Heart right ventricle (tissue), 16 donors: ENCODE measurements around the gene HES7. TPM values are rescaled to one million over a fixed set of nuclear protein-coding genes. Genes with fewer than 3 reads are reported as not detected.

Experiments
- ATAC-seq, 8 donors: fragments of 200-7000 bp; cut with Tn5 transposase; one replicate each; pipeline ENCODE4 v1.9.1; 2020; ENCODE audit warnings: mild to moderate bottlenecking in 8 of 8, moderate library complexity in 8 of 8, moderate number of reproducible peaks in 1 of 8
- DNase-seq, 2 donors: peaks; one replicate each; pipeline ENCODE4 v3.0.0-alpha.2; 2020
- H3K27ac ChIP-seq, 10 donors: fragments of 200-600 bp; sonication (generic) in 2 of 10; one replicate each; pipeline versions ENCODE4 v1.5.0 to v1.8.0; 2020 to 2022; ENCODE audit warnings: mild to moderate bottlenecking in 3 of 10
- H3K27me3 ChIP-seq, 7 donors: fragments of 200-600 bp; one replicate each; pipeline ENCODE4 v1.8.0; 2021 to 2022; ENCODE audit warnings: mild to moderate bottlenecking in 2 of 7
- H3K36me3 ChIP-seq, 9 donors: fragments of 200-600 bp; sonication (generic) in 1 of 9; one replicate each; pipeline versions ENCODE4 v1.5.0 to v1.8.0; 2020 to 2022; ENCODE audit warnings: mild to moderate bottlenecking in 2 of 9
- H3K4me1 ChIP-seq, 9 donors: fragments of 200-600 bp; sonication (generic) in 1 of 9; one replicate each; pipeline versions ENCODE4 v1.5.0 to v1.8.0; 2020 to 2022; ENCODE audit warnings: mild to moderate bottlenecking in 4 of 9
- H3K4me3 ChIP-seq, 10 donors: fragments of 200-600 bp; sonication (generic) in 2 of 10; one replicate each; pipeline versions ENCODE4 v1.5.0 to v1.8.0; 2020 to 2022; ENCODE audit warnings: mild to moderate bottlenecking in 7 of 10, moderate library complexity in 2 of 10
- H3K9me3 ChIP-seq, 11 donors: fragments of 200-600 bp in 10 of 11; sonication (generic) in 2 of 11; one replicate each; pipeline versions ENCODE4 v1.5.0 to v1.8.0; 2013 to 2022; ENCODE audit warnings: mild to moderate bottlenecking in 2 of 11, control low read depth in 1 of 11, moderate library complexity in 1 of 11
- WGBS, 2 donors: extraction: QIAGEN DNeasy Blood & Tissue Kit; methylation state at CpG; one replicate each; pipeline ENCODE4 v1.1.7; 2013; ENCODE audit warnings: inconsistent platforms in 1 of 2; 5-methylcytosine and 5-hydroxymethylcytosine counted together
- intact Hi-C, 10 donors: fragments of 100-400 bp; cut with DNase I; formaldehyde crosslinking; loops; one replicate each; pipeline versions ENCODE4 v1.11.1 to v1.14.2; 2022
- polyA plus RNA-seq, 2 donors: library from polyadenylated mRNA; stranded (reverse); fragments of 200-250 nt; gene quantifications; one replicate each; pipeline ENCODE4 v1.2.3, GENCODE V29; 2013
- total RNA-seq, 10 donors: library from RNA; stranded (reverse); fragmentation: NEBNext Ultra II Directional in 3 of 10; extraction: Animal tissue kit (Norgen Biotek cat#: 25700) in 3 of 10; gene quantifications; one replicate each; pipeline versions ENCODE4 v1.2.1 to v1.2.4, GENCODE V29; 2021 to 2023
- TF ChIP-seq, protein P1 (sequence below), 9 donors: fragments of 200-600 bp; sonication (generic) in 2 of 9; IDR thresholded peaks; one replicate each; pipeline versions ENCODE4 v1.5.0 to v1.8.0; 2021 to 2022; ENCODE audit warnings: antibody characterized with exemption in 9 of 9, mild to moderate bottlenecking in 5 of 9, moderate library complexity in 1 of 9
- donor health status: Arrhythmogenic right ventricular cardiomyopathy.
- donor health status: ischemic (EF 13 %, LVEDD 7.1; RV severe dilation, severe dysfunction).
- donor health status: healthy with polysubstance abuse.
- donor health status: DM: no; HTN: yes; CAD: no.
- donor health status: DM: no; HTN: no; CAD: no.
- donor health status: ischemic (EF 25% LVEDD 6.9; RV normal size, moderate dysfunction).
- donor health status: ischemic (EF 25% LVEDD 5.7; RV mildly dilated, moderate dysfunction).
- donor health status: healthy.
- donor health status: DM: yes; HTN: yes; CAD: no.
- donor health status: Ischemic cardiomyopathy.
- donor health status: ischemic (EF 35%, LVEDD 5.7; RV mildly dilated, moderate dysfunction).
- donor health status: nonischemic (EF 11% LVEDD 7.7; RV severe dilation, severe dysfunction).
- donor health status: DM: yes; HTN: yes; CAD: no.
- donor health status: PGD.
- donor health status: ischemic (EF 29% LVEDD 5.4; RV normal size, mild dysfunction).
- donor health status: nonischemic (EF 23%, LVEDD 6.1; RV moderate dilation, normal function).

The HES7 gene
- total and polyA plus RNA-seq, 12 donors: 0.17 to 1.5 (median 0.42) TPM; not detected in 5

DNA sequence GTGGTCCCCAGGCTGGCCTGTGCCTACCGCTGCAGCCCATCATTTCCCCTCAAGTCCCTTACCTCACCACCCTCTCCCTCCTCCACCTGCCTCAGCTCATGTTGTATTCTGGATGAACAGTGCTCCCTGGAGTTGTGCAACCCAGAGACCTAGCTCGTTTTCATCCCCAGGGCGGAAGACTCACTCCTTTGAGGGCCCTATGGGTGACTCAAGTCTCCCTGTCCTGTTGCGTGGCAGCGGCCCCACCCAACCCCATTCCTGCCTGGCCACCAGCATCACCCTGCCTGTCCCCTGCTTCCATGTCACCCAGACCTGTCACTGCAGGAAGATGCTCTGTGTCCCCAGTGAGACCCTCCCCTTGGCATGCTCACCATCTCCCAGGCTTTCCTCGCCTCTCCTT is 39.7 kb downstream of the HES7 start:
- no peaks in the 10 kb centered on the region for H3K36me3 ChIP-seq
- WGBS, 2 donors: 89 to 91% methylated on average over 6 of the region's 6 CpGs
- TF ChIP-seq, protein P1, sequence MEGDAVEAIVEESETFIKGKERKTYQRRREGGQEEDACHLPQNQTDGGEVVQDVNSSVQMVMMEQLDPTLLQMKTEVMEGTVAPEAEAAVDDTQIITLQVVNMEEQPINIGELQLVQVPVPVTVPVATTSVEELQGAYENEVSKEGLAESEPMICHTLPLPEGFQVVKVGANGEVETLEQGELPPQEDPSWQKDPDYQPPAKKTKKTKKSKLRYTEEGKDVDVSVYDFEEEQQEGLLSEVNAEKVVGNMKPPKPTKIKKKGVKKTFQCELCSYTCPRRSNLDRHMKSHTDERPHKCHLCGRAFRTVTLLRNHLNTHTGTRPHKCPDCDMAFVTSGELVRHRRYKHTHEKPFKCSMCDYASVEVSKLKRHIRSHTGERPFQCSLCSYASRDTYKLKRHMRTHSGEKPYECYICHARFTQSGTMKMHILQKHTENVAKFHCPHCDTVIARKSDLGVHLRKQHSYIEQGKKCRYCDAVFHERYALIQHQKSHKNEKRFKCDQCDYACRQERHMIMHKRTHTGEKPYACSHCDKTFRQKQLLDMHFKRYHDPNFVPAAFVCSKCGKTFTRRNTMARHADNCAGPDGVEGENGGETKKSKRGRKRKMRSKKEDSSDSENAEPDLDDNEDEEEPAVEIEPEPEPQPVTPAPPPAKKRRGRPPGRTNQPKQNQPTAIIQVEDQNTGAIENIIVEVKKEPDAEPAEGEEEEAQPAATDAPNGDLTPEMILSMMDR (IDR thresholded peaks at IDR 0.05): no peak
- H3K27ac ChIP-seq: no peak overlapping the region
- H3K27me3 ChIP-seq: peaks cover 0 to 86% (median 58%) of the 10 kb centered on the region in 7 donors
- DNase-seq: no peak
- H3K9me3 ChIP-seq: no peaks in the 10 kb centered on the region
- H3K4me1 ChIP-seq: peaks cover 3 to 16% (median 11%) of the 10 kb centered on the region in 9 donors
- no peak overlapping the region for H3K4me3 ChIP-seq
- intact Hi-C loops: loop anchor here in 3 of 10 donors (10.0 kb wide), 1 partner anchor 221 kb away; no protein-coding TSS in a partner anchor
- ATAC-seq: no peak

DNA sequence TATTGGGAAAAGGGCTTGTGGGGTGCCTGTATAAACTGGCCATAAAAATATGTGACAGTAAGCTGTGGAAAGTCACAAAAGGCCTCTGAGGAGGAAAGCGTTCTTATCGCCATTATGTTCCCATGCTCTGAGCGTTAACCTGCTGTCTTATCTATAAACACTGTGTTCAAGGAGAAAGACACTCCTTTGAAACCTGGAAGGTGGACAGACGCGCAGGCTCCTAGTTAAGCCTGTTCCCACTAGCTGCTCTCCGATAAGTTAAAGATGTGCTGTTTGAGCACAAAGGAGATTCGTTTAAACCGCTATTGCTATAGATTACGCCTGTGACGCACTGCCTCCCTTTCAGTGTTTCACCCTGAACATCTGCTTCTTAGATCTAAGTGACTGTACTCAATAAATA is 41.6 kb downstream of the HES7 start:
- Histone ChIP-seq H3K27me3 (peaks cover 0 to 90% (median 69%) of the 10 kb centered on the region in 7 donors), H3K9me3 (no peaks in the 10 kb centered on the region), H3K4me3 (no peak overlapping the region), H3K4me1 (peaks cover 3 to 19% (median 14%) of the 10 kb centered on the region in 9 donors), H3K36me3 (no peaks in the 10 kb centered on the region), H3K27ac (no peak overlapping the region)
- ATAC-seq (no peak), DNase-seq (no peak)
- intact Hi-C loops: loop anchor here in 3 of 10 donors (10.0 kb wide), 1 partner anchor 223 kb away; no protein-coding TSS in a partner anchor
- TF ChIP-seq, protein P1 (IDR thresholded peaks at IDR 0.05): no peak
- 76 to 82% methylated on average over 10 of the region's 10 CpGs for WGBS, 2 donors

DNA sequence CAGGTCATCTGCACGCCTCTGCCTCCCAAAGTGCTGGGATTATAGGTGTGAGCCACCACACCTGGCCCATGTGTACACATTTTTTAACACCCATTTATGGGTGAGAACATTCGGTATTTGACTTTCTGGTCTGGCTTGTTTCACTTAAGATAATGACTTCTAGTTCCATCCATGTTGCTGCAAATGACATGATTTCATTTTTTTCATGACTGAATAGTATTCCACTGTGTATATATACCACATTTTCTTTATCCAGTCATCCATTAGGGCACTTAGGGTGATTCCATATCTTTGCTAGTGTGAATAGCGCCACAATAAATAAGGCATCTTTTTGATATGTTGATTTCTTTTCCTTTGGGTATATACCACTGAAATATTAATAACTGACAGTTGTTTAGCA is 42.0 kb downstream of the HES7 start:
- WGBS, 2 donors: 96 to 97% methylated on average over 3 of the region's 3 CpGs
- Histone ChIP-seq H3K36me3 (no peaks in the 10 kb centered on the region), H3K4me3 (no peak overlapping the region), H3K9me3 (no peaks in the 10 kb centered on the region), H3K27ac (no peak overlapping the region), H3K4me1 (peaks cover 3 to 19% (median 14%) of the 10 kb centered on the region in 9 donors), H3K27me3 (peaks cover 0 to 93% (median 73%) of the 10 kb centered on the region in 7 donors)
- ATAC-seq (no peak), DNase-seq (no peak)
- intact Hi-C loops: loop anchor here in 3 of 10 donors (10.0 kb wide), 1 partner anchor 223 kb away; no protein-coding TSS in a partner anchor
- TF ChIP-seq, protein P1 (IDR thresholded peaks at IDR 0.05): no peak

- H3K36me3 ChIP-seq: no peaks in the 10 kb centered on the region
- ATAC-seq (peak in 1 of 8 donors; percentile 17), DNase-seq (no peak)
- no peaks in the 10 kb centered on the region for H3K9me3 ChIP-seq
- H3K27me3 ChIP-seq: peaks cover 0 to 96% (median 82%) of the 10 kb centered on the region in 7 donors
- no peak overlapping the region for H3K4me3 ChIP-seq
- TF ChIP-seq, protein P1 (IDR thresholded peaks at IDR 0.05): no peak
- no peak overlapping the region for H3K27ac ChIP-seq
- 41 to 48% methylated on average over 17 of the region's 17 CpGs for WGBS, 2 donors
- H3K4me1 ChIP-seq: peaks cover 3 to 19% (median 14%) of the 10 kb centered on the region in 9 donors
- intact Hi-C loops: loop anchor here in 3 of 10 donors (10.0 kb wide), 1 partner anchor 224 kb away; no protein-coding TSS in a partner anchor
Measured at GRCh38 chr17:8080799-8081219, 43.1 kb downstream of the HES7 start.
